Measurements from ENCODE around the gene EPS8L1.

DNA sequence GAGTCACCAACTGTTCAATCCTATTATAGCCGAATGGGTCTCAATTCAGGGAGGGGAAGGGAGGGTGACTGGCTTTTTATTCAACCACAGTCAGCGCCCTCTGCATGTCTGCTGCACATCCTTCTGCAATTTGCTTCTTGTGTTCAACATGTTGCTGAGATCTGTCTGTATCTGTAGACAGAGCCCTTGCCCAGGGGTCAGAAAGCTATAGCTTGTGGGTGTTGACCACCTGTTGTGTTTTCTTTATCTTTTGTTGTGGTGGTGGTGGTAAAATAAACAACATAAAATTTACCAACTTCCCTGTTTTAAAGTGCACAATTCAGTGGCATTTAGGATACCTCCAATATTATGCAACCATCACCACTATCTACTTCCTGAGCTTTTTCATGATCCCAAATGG is 29.6 kb downstream of the EPS8L1 start:
- TF ChIP-seq POLR2A (IDR thresholded peaks at IDR 0.05) (no peak), CTCF (IDR thresholded peaks at IDR 0.05 in 8 of 11, conservative IDR thresholded peaks at IDR 0.05 in 3 of 11) (no peak), POLR2AphosphoS5 (IDR thresholded peaks at IDR 0.05) (no peak)

All from spleen (tissue), 7 donors.